PFSK-1 (cell line): Measurements from ENCODE around the gene ALMS1.

Experiments used
- FOXP2 ChIP-seq: optimal IDR thresholded peaks from 2 replicates; pipeline ENCODE3; 2011; ENCODE audit warnings: borderline replicate concordance, control low read depth, inconsistent platforms; ENCODE audit not compliant: insufficient read depth; ENCODE audit errors: extremely low read length, extremely low read depth
- POLR2AphosphoS5 ChIP-seq: IDR thresholded peaks from 2 replicates; pipeline ENCODE4 v1.6.1; 2012; ENCODE audit warnings: low read depth, mild to moderate bottlenecking, control low read depth, low read length, moderate library complexity
- SIN3A ChIP-seq: IDR thresholded peaks from 2 replicates; pipeline ENCODE4 v1.6.1; 2012; ENCODE audit warnings: mild to moderate bottlenecking, low read length, moderate library complexity, borderline replicate concordance; ENCODE audit not compliant: insufficient read depth
- TAF1 ChIP-seq: IDR thresholded peaks from 2 replicates; pipeline ENCODE4 v1.6.1; 2012; ENCODE audit warnings: low read length, control low read depth, borderline replicate concordance; ENCODE audit not compliant: insufficient read depth
- TF ChIP-seq, protein P1 (sequence below), 2 experiments: IDR thresholded peaks; 2 replicates each; pipeline versions ENCODE4 v1.6.1 to v1.8.0; 2011 to 2012; ENCODE audit warnings: low read depth in 2 of 2, low read length in 2 of 2, control low read depth in 1 of 2, inconsistent platforms in 1 of 2, mild to moderate bottlenecking in 1 of 2, moderate library complexity in 1 of 2; ENCODE audit not compliant: insufficient read depth in 1 of 2

DNA sequence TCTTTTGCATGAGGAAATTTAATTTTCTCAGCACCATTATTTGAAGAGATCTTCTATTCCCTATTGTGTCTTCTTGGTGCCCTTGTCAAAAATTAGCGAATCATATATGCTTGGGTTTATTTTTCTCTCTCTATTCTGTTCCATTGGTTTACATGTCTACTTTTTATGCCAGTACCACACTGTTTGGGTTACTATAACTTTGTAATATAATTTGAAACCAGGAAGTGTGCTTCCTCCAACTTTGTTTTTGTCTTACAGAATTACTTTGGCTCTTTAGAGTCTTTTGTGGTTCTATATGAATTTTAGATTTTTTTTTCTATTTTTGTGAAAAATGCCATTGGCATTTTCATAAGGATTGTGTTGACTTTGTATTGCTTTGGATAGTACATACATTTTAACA, 17.6 kb downstream of the ALMS1 start:
- TF ChIP-seq POLR2AphosphoS5 (no peak), TAF1 (no peak), SIN3A (no peak), FOXP2 (no peak)
- TF ChIP-seq, protein P1, sequence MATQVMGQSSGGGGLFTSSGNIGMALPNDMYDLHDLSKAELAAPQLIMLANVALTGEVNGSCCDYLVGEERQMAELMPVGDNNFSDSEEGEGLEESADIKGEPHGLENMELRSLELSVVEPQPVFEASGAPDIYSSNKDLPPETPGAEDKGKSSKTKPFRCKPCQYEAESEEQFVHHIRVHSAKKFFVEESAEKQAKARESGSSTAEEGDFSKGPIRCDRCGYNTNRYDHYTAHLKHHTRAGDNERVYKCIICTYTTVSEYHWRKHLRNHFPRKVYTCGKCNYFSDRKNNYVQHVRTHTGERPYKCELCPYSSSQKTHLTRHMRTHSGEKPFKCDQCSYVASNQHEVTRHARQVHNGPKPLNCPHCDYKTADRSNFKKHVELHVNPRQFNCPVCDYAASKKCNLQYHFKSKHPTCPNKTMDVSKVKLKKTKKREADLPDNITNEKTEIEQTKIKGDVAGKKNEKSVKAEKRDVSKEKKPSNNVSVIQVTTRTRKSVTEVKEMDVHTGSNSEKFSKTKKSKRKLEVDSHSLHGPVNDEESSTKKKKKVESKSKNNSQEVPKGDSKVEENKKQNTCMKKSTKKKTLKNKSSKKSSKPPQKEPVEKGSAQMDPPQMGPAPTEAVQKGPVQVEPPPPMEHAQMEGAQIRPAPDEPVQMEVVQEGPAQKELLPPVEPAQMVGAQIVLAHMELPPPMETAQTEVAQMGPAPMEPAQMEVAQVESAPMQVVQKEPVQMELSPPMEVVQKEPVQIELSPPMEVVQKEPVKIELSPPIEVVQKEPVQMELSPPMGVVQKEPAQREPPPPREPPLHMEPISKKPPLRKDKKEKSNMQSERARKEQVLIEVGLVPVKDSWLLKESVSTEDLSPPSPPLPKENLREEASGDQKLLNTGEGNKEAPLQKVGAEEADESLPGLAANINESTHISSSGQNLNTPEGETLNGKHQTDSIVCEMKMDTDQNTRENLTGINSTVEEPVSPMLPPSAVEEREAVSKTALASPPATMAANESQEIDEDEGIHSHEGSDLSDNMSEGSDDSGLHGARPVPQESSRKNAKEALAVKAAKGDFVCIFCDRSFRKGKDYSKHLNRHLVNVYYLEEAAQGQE (IDR thresholded peaks at IDR 0.05; ENCODE audit: insufficient read depth in 1 of 2, low read depth in 2 of 2, low read length in 2 of 2): no peak
